Left cardiac atrium (tissue), 2 donors: Measurements from ENCODE around the gene CEP76. TPM values are rescaled to one million over a fixed set of nuclear protein-coding genes. Genes with fewer than 3 reads are reported as not detected.

ENCODE experiments used
- total RNA-seq, 2 donors: library from RNA; stranded (reverse); fragmentation: NEBNext Ultra II Directional; extraction: Animal tissue kit (Norgen Biotek cat#: 25700); gene quantifications; one replicate each; pipeline ENCODE4 v1.2.1, GENCODE V29; 2021
- donor health status: DM: no; HTN: yes; CAD: no; lungs with severe emphysema.
- donor health status: DM: yes; HTN: yes; CAD: no.

Gene CEP76
- total RNA-seq, 2 donors from 2014 or later: 3.9 to 5.7 TPM

Other genes with a start within 250 kb of the CEP76 start
- gene SPIRE1, start 44.6 kb downstream of the CEP76 start, total RNA-seq: 10 to 100 TPM; 31.5 to 46.4 TPM
- 10 to 100 TPM; 43.8 to 45.9 TPM for gene PSMG2, start 319 bp upstream of the CEP76 start, total RNA-seq
- gene PTPN2, start 181.5 kb upstream of the CEP76 start, total RNA-seq: 10 to 100 TPM; 15.0 to 18.1 TPM
- 10 to 100 TPM; 16.9 to 28.9 TPM for gene SEH1L, start 245.3 kb upstream of the CEP76 start, total RNA-seq